Body of pancreas (tissue), 4 donors: Measurements from ENCODE around the gene EYS. TPM values are rescaled to one million over a fixed set of nuclear protein-coding genes. Genes with fewer than 3 reads are reported as not detected.

ENCODE experiments used
- ATAC-seq: fragments of 150-250 bp; one replicate; pipeline ENCODE4 v1.9.1; 2016
- DNase-seq, 4 donors: peaks; one replicate each; pipeline ENCODE4 v3.0.0-alpha.2; 2019
- H3K27ac ChIP-seq, 4 donors: fragments of 200-600 bp; sonication (generic); 1 replicate in 3 of 4; 2 replicates in 1 of 4; pipeline versions ENCODE4 v1.5.1 to v1.6.1; 2016 to 2019; ENCODE audit warnings: mild to moderate bottlenecking in 1 of 4, mixed read lengths in 1 of 4, moderate library complexity in 1 of 4
- H3K27me3 ChIP-seq, 2 donors: fragments of 200-600 bp; sonication (generic); one replicate each; pipeline ENCODE4 v1.6.0; 2016; ENCODE audit warnings: mild to moderate bottlenecking in 1 of 2
- H3K36me3 ChIP-seq, 2 donors: fragments of 200-600 bp; sonication (generic); replicated peaks in 1 of 2; 2 replicates each; pipeline ENCODE4 v1.5.1; 2016; ENCODE audit warnings: low read depth in 2 of 2; ENCODE audit not compliant: insufficient read depth in 1 of 2
- H3K4me1 ChIP-seq: fragments of 200-600 bp; sonication (generic); one replicate; pipeline ENCODE4 v1.6.0; 2016
- H3K4me3 ChIP-seq, 2 donors: fragments of 200-600 bp; sonication (generic); 1 replicate in 1 of 2; 2 replicates in 1 of 2; pipeline ENCODE4 v1.5.1; 2016 to 2019
- H3K9me3 ChIP-seq, 3 donors: fragments of 200-600 bp; sonication (generic); 1 replicate in 2 of 3; 2 replicates in 1 of 3; pipeline ENCODE4 v1.5.1; 2016
- POLR2A ChIP-seq, 3 donors: fragments of 450-650 bp; IDR thresholded peaks; one replicate each; pipeline ENCODE4 v1.6.1; 2016; ENCODE audit warnings: antibody characterized with exemption in 3 of 3, mild to moderate bottlenecking in 2 of 3
- WGBS, 2 donors: methylation state at CpG; one replicate each; pipeline ENCODE4 v1.1.5; 2017; 5-methylcytosine and 5-hydroxymethylcytosine counted together
- intact Hi-C: fragments of 100-400 bp; cut with DNase I; formaldehyde crosslinking; loops from one replicate; pipeline ENCODE4 v1.15.1; 2023
- total RNA-seq, 2 donors: library from RNA; depleted of rRNA; stranded (reverse); fragments of >200 nt; gene quantifications; one replicate each; pipeline ENCODE4 v1.1.0, GENCODE V29; 2016
- TF ChIP-seq, protein P1 (sequence below), 7 experiments: fragments of 450-650 bp in 4 of 7; fragments of 200-600 bp in 3 of 7; sonication (generic) in 3 of 7; IDR thresholded peaks; one replicate each; pipeline ENCODE4 v1.5.1; 2016 to 2019; ENCODE audit warnings: antibody characterized with exemption in 7 of 7

EYS gene
- total RNA-seq, 2 donors from 2014 or later = 0.26 TPM; not detected in 1

DNA sequence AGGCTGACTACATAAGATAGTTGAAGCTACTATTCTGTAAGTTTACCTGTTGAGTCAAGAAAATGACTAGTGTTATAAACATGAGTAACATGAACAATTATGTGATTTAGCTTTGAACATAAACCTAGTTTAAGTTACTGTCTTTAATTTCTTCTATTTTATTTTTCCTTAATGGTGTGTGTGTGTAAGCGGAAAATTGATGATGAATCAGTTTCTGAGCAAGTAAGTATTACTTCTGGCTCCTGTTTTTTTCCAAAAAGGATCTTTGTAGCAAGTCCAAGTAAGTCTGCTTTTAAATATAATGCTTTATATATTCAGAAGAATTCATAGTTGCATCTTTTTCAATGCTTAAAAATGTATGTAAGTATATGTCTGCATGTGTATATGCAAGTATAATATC lies 786.8 kb downstream of the EYS start:
- no peak for ATAC-seq
- no peak for TF ChIP-seq POLR2A (IDR thresholded peaks at IDR 0.05)
- TF ChIP-seq, protein P1, sequence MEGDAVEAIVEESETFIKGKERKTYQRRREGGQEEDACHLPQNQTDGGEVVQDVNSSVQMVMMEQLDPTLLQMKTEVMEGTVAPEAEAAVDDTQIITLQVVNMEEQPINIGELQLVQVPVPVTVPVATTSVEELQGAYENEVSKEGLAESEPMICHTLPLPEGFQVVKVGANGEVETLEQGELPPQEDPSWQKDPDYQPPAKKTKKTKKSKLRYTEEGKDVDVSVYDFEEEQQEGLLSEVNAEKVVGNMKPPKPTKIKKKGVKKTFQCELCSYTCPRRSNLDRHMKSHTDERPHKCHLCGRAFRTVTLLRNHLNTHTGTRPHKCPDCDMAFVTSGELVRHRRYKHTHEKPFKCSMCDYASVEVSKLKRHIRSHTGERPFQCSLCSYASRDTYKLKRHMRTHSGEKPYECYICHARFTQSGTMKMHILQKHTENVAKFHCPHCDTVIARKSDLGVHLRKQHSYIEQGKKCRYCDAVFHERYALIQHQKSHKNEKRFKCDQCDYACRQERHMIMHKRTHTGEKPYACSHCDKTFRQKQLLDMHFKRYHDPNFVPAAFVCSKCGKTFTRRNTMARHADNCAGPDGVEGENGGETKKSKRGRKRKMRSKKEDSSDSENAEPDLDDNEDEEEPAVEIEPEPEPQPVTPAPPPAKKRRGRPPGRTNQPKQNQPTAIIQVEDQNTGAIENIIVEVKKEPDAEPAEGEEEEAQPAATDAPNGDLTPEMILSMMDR (IDR thresholded peaks at IDR 0.05) = no peak
- DNase-seq = no peak
- Histone ChIP-seq H3K9me3 (no peaks in the 10 kb centered on the region), H3K36me3 (no peaks in the 10 kb centered on the region), H3K4me3 (no peak overlapping the region), H3K27me3 (no peaks in the 10 kb centered on the region), H3K27ac (no peak overlapping the region), H3K4me1 (no peaks in the 10 kb centered on the region)
- WGBS, 2 donors = 89 to 96% methylated on average over 1 of the region's 1 CpG
- intact Hi-C loops = no loop called here

- Histone ChIP-seq H3K36me3 (no peaks in the 10 kb centered on the region), H3K4me3 (no peak overlapping the region), H3K27ac (no peak overlapping the region), H3K9me3 (no peaks in the 10 kb centered on the region), H3K4me1 (no peaks in the 10 kb centered on the region), H3K27me3 (no peaks in the 10 kb centered on the region)
- no peak for TF ChIP-seq POLR2A (IDR thresholded peaks at IDR 0.05)
- TF ChIP-seq, protein P1 (IDR thresholded peaks at IDR 0.05) = no peak
- intact Hi-C loops = no loop called here
- ATAC-seq (no peak), DNase-seq (no peak)
Observed at GRCh38 chr6:64914124-64914523, 792.9 kb downstream of the EYS start.

DNA sequence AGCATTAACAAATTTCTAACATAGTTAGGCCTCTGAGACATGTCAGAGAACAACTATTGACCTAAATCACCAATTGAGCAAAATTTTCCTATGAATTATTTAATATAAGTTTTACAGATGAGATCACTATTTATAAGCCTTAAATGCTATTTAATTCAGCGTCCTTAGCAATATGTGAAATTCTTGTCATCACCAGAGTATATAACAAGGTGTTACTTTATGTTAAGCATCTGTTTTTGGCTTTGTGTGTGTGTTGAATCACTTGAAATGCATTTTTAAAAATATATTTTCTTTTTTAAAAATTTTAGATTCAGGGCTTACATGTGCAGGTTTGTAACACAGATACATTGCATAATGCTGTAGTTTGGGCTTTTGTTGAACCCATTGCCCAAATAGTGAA lies 794.1 kb downstream of the EYS start:
- Histone ChIP-seq H3K4me3 (no peak overlapping the region), H3K36me3 (no peaks in the 10 kb centered on the region), H3K27me3 (no peaks in the 10 kb centered on the region), H3K9me3 (no peaks in the 10 kb centered on the region), H3K27ac (no peak overlapping the region), H3K4me1 (no peaks in the 10 kb centered on the region)
- intact Hi-C loops = no loop called here
- 82 to 85% methylated on average over 1 of the region's 1 CpG for WGBS, 2 donors
- DNase-seq = no peak
- no peak for ATAC-seq
- TF ChIP-seq, protein P1 (IDR thresholded peaks at IDR 0.05) = no peak
- TF ChIP-seq POLR2A (IDR thresholded peaks at IDR 0.05) = no peak

DNA sequence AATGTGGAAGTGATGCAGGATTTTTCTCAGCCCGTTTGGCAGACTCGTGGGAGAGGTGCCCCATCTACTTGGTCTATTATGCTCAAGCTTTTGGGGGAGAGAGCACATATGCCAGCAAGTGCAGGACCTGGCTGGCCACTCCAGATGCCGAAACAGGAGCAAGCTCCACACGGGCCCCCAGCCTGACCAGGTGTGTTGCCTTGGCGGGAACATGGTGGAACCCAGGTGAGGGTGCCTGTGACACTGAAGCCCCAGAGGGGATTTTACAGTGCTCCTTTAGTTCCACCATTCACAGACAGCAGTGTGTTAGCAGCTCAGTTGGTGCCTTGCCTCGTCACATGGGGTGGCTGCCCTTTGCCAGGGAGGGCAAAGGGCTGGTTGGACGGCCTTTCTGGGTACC lies 798.9 kb downstream of the EYS start:
- ATAC-seq = no peak
- WGBS, 2 donors = 67 to 81% methylated on average over 5 to 7 of the region's 7 CpGs

DNA sequence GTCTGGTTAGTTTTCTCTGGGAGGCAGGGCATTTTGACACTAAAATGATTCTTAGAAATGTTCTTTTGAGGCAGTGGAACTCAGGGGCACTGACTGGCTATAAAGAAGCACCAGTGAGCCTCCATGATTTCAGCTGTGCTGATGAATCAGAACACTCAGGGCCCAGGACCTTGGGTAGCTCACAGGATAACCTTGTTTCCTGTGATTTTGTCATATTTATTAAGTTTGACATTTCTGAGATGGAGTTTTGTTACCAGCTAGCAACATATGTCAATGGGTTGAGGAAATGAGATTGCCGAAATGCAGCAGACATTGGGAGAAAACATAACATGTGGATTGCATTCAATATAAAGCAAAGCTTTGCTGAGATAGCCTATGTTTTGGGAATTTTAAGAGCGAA lies 802.4 kb downstream of the EYS start:
- Histone ChIP-seq H3K36me3 (no peaks in the 10 kb centered on the region), H3K4me1 (no peaks in the 10 kb centered on the region), H3K27me3 (no peaks in the 10 kb centered on the region), H3K9me3 (no peaks in the 10 kb centered on the region), H3K27ac (no peak overlapping the region), H3K4me3 (no peak overlapping the region)
- DNase-seq (no peak), ATAC-seq (no peak)
- intact Hi-C loops = no loop called here
- TF ChIP-seq, protein P1 (IDR thresholded peaks at IDR 0.05) = no peak
- TF ChIP-seq POLR2A (IDR thresholded peaks at IDR 0.05) = no peak
- WGBS, 2 donors = 92% methylated on average over 2 of the region's 2 CpGs

More for the DNA sequence above, 798.9 kb downstream of the EYS start:
- no peaks in the 10 kb centered on the region for H3K27me3 ChIP-seq
- H3K27ac ChIP-seq = no peak overlapping the region
- intact Hi-C loops = no loop called here
- H3K36me3 ChIP-seq = no peaks in the 10 kb centered on the region
- TF ChIP-seq, protein P1 (IDR thresholded peaks at IDR 0.05) = no peak
- TF ChIP-seq POLR2A (IDR thresholded peaks at IDR 0.05) = no peak
- DNase-seq = no peak
- H3K4me3 ChIP-seq = no peak overlapping the region
- H3K4me1 ChIP-seq = no peaks in the 10 kb centered on the region
- H3K9me3 ChIP-seq = no peaks in the 10 kb centered on the region
